Measurements from ENCODE around the gene FTO.

FTO gene

DNA sequence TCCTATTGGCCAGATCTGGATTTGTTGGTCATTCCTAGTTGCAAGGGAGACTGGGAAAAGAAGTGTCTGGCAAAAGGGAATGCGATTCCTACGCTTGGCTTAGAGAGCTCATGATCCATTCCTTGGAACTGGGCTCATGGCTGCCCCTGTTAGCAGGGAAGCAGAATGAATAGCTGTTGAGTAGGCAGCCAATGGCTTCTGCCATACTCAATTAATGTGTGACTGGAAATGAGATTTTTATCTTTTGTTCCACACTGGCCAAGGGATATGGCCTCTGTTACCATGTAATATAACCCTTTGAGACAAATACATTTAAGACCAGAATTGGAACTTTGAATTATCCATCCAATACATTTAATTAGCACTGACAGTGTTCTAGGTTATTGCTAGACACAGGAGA, 31.0 kb downstream of the FTO start:
- no peaks in the 10 kb centered on the region for H3K79me2 ChIP-seq (ENCODE audit: insufficient read depth, low read length)

DNA sequence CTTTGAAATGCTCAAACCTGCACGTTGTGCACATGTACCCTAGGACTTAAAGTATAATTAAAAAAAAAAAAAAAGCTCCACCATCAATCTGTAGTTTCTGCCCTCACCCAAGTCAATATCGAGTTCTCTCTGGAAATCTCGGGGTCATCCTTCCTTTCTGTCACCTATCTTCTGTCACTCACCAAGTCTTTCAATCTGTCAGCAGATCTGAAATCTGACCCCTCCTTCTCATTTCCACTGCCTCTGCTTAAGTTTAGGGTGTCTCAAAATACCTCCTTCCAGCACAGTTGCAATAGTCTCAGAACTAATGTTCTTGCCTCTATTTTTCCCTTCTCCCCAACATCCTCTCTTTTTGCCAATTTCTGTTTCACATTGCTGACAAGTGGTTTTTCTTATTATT, 32.3 kb downstream of the FTO start:
- no peaks in the 10 kb centered on the region for H4K20me1 ChIP-seq (ENCODE audit: low read depth, low read length)

More for the DNA sequence above, 31.0 kb downstream of the FTO start:
- TF ChIP-seq, protein P1, sequence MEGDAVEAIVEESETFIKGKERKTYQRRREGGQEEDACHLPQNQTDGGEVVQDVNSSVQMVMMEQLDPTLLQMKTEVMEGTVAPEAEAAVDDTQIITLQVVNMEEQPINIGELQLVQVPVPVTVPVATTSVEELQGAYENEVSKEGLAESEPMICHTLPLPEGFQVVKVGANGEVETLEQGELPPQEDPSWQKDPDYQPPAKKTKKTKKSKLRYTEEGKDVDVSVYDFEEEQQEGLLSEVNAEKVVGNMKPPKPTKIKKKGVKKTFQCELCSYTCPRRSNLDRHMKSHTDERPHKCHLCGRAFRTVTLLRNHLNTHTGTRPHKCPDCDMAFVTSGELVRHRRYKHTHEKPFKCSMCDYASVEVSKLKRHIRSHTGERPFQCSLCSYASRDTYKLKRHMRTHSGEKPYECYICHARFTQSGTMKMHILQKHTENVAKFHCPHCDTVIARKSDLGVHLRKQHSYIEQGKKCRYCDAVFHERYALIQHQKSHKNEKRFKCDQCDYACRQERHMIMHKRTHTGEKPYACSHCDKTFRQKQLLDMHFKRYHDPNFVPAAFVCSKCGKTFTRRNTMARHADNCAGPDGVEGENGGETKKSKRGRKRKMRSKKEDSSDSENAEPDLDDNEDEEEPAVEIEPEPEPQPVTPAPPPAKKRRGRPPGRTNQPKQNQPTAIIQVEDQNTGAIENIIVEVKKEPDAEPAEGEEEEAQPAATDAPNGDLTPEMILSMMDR (IDR thresholded peaks at IDR 0.05; ENCODE audit: insufficient read depth, low read length, poor library complexity, severe bottlenecking): no peak
- no peak for TF ChIP-seq EZH2phosphoT487 (conservative IDR thresholded peaks at IDR 0.05; ENCODE audit: low read length)
- no peak overlapping the region for H3K27ac ChIP-seq (ENCODE audit: low read depth, low read length)
- H3K9ac ChIP-seq (ENCODE audit: low read length): no peak overlapping the region
- no peaks in the 10 kb centered on the region for H4K20me1 ChIP-seq (ENCODE audit: low read depth, low read length)
- no peaks in the 10 kb centered on the region for H3K9me2 ChIP-seq (replicated peaks; ENCODE audit: insufficient read depth, low read length)
- H3K27me3 ChIP-seq (ENCODE audit: low read length): no peaks in the 10 kb centered on the region
- H3K4me2 ChIP-seq (ENCODE audit: low read depth, low read length, poor library complexity, severe bottlenecking): no peak overlapping the region
- H3K9me3 ChIP-seq (ENCODE audit: insufficient read depth, low read length): no peaks in the 10 kb centered on the region
- H3F3A ChIP-seq (ENCODE audit: insufficient read depth): no peaks in the 10 kb centered on the region
- no peaks in the 10 kb centered on the region for H3K36me3 ChIP-seq (ENCODE audit: low read length)
- H3K4me3 ChIP-seq (ENCODE audit: insufficient read depth, low read length, poor library complexity, severe bottlenecking): no peak overlapping the region
- no peak overlapping the region for H2AFZ ChIP-seq (ENCODE audit: low read depth, low read length, severe bottlenecking)

DNA sequence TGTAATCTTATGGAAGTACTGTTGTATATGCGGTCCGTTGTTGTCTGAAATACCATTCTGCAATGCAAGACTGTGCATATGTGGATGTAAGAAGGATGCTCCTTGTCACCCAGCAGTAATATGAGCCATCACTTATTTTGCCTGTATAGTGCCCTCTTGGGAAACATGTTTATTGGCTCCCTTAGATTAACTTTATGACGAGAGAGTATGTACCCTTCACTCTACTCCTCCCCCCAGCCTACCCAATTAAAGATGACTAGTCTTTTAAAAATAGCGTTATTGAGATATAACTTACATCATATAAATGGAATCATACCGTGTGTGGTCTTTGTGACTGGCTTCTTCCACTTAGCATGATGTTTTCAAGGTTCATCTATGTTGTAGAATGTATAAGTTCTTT, 33.6 kb downstream of the FTO start:
- no peak overlapping the region for H3K9ac ChIP-seq (ENCODE audit: low read length)
- no peak overlapping the region for H3K4me2 ChIP-seq (ENCODE audit: low read depth, low read length, poor library complexity, severe bottlenecking)
- H3K9me3 ChIP-seq (ENCODE audit: insufficient read depth, low read length): no peaks in the 10 kb centered on the region
- H4K20me1 ChIP-seq (ENCODE audit: low read depth, low read length): peaks cover 4% of the 10 kb centered on the region; the same call in 1 of the 2 replicates
- H3K27ac ChIP-seq (ENCODE audit: low read depth, low read length): no peak overlapping the region
- H3K9me2 ChIP-seq (replicated peaks; ENCODE audit: insufficient read depth, low read length): no peaks in the 10 kb centered on the region
- no peaks in the 10 kb centered on the region for H3K36me3 ChIP-seq (ENCODE audit: low read length)
- H3K4me3 ChIP-seq (ENCODE audit: insufficient read depth, low read length, poor library complexity, severe bottlenecking): no peak overlapping the region
- TF ChIP-seq, protein P1 (IDR thresholded peaks at IDR 0.05; ENCODE audit: insufficient read depth, low read length, poor library complexity, severe bottlenecking): no peak
- no peak for TF ChIP-seq EZH2phosphoT487 (conservative IDR thresholded peaks at IDR 0.05; ENCODE audit: low read length)
- no peak overlapping the region for H2AFZ ChIP-seq (ENCODE audit: low read depth, low read length, severe bottlenecking)
- no peaks in the 10 kb centered on the region for H3K27me3 ChIP-seq (ENCODE audit: low read length)
- no peaks in the 10 kb centered on the region for H3F3A ChIP-seq (ENCODE audit: insufficient read depth)
- H3K79me2 ChIP-seq (ENCODE audit: insufficient read depth, low read length): no peaks in the 10 kb centered on the region; the same call in 1 of the 2 replicates

More for the DNA sequence above, 32.3 kb downstream of the FTO start:
- no peak overlapping the region for H3K27ac ChIP-seq (ENCODE audit: low read depth, low read length)
- H3K9me3 ChIP-seq (ENCODE audit: insufficient read depth, low read length): no peaks in the 10 kb centered on the region
- no peak overlapping the region for H3K9ac ChIP-seq (ENCODE audit: low read length)
- no peaks in the 10 kb centered on the region for H3K9me2 ChIP-seq (replicated peaks; ENCODE audit: insufficient read depth, low read length)
- no peak overlapping the region for H3K4me3 ChIP-seq (ENCODE audit: insufficient read depth, low read length, poor library complexity, severe bottlenecking)
- H2AFZ ChIP-seq (ENCODE audit: low read depth, low read length, severe bottlenecking): no peak overlapping the region
- H3K4me2 ChIP-seq (ENCODE audit: low read depth, low read length, poor library complexity, severe bottlenecking): no peak overlapping the region
- H3F3A ChIP-seq (ENCODE audit: insufficient read depth): no peaks in the 10 kb centered on the region
- H3K36me3 ChIP-seq (ENCODE audit: low read length): no peaks in the 10 kb centered on the region
- TF ChIP-seq EZH2phosphoT487 (conservative IDR thresholded peaks at IDR 0.05; ENCODE audit: low read length): no peak
- TF ChIP-seq, protein P1 (IDR thresholded peaks at IDR 0.05; ENCODE audit: insufficient read depth, low read length, poor library complexity, severe bottlenecking): no peak
- H3K79me2 ChIP-seq (ENCODE audit: insufficient read depth, low read length): no peaks in the 10 kb centered on the region; the same call in 1 of the 2 replicates
- no peaks in the 10 kb centered on the region for H3K27me3 ChIP-seq (ENCODE audit: low read length)
